ENCODE measurements around the gene HERC2.
"Not testable (repeated sequence)": the region's sequence is repeated elsewhere in the genome, so short reads cannot be mapped to it uniquely, and the experiment has no call there.

DNA sequence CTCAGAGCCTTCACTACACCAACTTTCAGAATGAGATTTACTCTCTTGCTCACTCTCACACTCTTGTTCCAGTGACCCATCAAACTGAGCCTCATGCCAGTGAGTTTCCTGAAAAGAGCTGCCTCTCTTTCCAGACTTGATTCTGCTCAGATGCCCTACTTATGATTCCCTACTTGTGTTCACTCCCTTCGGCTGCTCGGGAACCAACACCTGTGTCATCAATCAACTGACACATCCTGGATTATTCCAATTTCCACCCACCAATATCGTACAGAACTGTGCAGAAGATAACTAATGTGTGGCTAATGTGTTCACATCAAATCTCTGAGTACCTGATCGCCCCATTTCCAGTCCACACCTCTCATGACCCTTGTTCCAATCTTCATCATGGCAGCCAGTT lies 100.3 kb downstream of the HERC2 start:
- TF ChIP-seq, protein P1, sequence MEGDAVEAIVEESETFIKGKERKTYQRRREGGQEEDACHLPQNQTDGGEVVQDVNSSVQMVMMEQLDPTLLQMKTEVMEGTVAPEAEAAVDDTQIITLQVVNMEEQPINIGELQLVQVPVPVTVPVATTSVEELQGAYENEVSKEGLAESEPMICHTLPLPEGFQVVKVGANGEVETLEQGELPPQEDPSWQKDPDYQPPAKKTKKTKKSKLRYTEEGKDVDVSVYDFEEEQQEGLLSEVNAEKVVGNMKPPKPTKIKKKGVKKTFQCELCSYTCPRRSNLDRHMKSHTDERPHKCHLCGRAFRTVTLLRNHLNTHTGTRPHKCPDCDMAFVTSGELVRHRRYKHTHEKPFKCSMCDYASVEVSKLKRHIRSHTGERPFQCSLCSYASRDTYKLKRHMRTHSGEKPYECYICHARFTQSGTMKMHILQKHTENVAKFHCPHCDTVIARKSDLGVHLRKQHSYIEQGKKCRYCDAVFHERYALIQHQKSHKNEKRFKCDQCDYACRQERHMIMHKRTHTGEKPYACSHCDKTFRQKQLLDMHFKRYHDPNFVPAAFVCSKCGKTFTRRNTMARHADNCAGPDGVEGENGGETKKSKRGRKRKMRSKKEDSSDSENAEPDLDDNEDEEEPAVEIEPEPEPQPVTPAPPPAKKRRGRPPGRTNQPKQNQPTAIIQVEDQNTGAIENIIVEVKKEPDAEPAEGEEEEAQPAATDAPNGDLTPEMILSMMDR (IDR thresholded peaks at IDR 0.05), result not testable (repeated sequence)
- not testable (repeated sequence) for TF ChIP-seq EP300 (IDR thresholded peaks at IDR 0.05)

Measured in ovary (tissue), 3 donors.